ELR (cell line): ENCODE measurements around the gene COL23A1.

Experiments used
- DNase-seq: peaks from one replicate; pipeline ENCODE4 v3.0.0-alpha.2; 2015; ENCODE audit warnings: low read depth

COL23A1 gene

GRCh38 chr5:178434016-178434761 lies 156.0 kb downstream of the COL23A1 start:
- DNase-seq = no peak

DNA sequence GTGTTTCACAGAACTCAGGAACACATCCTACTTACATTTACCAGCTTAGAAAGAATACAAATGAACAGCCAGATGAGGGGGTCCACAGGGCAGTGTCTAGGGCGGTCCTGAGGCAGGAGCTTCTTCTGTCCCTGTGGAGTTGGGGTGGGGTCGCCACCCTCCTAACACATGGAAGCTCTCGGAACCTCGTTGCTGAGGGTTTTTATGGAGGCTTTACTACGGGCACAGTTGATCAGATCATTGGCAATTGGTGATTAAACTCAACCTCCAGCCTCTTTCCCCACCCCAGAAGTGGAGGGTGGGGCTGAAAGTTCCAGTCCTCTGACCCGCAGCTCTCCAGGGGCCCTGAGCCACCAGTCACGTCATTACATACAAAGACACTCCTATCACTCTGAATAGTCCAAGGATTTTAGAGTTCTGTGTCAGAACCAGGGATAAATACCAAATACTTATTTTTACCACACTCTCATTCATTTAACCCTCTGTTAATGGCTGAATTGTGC lies 156.9 kb downstream of the COL23A1 start:
- no peak for DNase-seq

GRCh38 chr5:178432421-178433272 lies 157.5 kb downstream of the COL23A1 start:
- DNase-seq = no peak

DNA sequence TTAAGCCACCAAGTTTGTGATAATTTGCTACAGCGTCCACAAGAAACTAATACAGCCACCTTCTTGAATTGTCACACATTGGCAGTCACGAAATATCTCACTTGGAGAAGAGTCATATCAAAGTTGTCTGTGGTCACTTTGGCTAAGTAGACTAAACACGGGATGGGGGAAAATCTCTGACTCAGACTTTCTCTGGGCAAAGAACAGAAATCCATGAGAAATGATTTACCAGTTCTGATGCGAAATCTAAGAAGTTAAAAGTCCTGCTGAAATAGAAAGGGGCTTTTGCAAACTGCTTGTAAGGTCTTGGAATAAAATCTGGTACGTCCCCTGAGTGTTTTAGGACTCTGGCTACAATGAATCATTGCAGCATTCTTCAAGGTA lies 158.4 kb downstream of the COL23A1 start:
- no peak for DNase-seq

DNA sequence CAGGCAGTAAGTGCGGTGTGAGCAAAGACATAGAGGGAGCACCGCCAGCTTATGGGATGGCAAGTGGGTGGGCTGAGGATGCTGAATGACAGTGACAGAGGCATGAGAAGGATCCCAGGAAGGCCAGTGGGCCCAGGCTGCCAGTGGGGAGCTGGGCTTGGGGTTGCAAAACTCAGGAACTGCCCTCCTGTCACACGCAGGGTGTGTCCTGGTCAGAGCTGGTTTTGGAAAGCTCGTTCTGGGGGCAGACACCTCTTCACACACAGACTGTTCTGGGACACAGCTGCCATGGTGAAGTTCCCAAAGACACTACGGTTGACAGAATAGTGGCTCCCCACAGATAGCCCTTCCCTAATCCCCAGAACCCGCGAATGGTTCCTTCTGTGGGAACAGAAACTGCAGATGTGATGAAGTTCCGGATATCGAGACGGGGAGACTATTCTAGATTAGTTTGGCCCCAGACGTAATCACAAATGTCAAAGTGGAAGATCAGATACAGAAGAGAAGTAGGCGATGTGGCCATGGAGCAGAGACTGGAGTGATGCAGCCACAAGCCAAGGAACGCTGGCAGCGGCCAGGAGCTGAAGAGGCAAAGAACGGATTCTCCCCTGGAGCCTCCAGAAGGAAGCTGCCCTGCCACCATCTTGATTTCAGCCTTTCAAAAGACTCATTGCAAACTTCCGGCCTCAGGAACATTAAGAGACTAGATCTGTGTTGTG lies 159.0 kb downstream of the COL23A1 start:
- no peak for DNase-seq

GRCh38 chr5:178430186-178431062 lies 159.8 kb downstream of the COL23A1 start:
- DNase-seq = no peak

- no peak for DNase-seq
Measured at GRCh38 chr5:178429491-178430185, 160.6 kb downstream of the COL23A1 start.

- no peak for DNase-seq
Measured at GRCh38 chr5:178429156-178429468, 161.1 kb downstream of the COL23A1 start.

DNA sequence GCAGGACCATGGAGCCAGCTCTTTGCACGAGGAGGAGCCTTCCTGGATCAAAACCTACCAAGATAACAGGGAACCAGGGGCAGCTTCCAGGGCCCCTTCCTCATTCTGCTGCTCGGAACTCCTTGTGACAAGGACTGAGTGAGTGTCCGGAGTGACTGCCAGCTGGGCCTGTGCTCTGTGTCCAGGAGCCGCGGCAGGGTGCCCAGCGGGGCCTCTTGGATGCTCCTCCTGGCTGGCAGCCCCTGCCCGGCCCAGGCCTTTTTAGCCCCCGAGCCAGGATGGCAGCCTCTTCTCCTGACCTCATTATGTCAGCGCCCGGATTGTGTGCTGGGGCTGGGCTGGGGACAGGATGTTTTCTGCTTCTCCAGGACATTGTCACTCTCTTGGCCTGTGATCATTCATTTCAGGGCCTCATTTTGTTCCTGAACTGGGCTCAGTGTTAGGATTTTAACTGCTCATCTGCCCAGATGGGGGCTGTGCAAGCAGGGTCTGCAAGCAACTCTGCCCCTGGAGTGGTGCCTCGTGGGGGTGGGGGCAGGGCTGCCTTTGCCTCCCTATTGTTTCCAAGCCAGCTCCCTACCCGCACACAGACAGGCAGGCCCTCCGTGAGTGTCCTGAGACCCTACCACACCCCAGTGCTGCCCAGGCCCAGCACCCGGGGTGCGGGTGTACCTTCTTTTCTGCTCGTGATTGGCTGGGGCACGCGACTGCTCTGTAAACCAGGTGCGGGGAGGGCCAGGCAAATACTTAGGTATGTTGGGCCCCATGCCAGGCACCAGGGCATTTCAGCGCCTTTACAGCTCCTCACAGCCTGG lies 161.6 kb downstream of the COL23A1 start:
- DNase-seq = no peak

DNA sequence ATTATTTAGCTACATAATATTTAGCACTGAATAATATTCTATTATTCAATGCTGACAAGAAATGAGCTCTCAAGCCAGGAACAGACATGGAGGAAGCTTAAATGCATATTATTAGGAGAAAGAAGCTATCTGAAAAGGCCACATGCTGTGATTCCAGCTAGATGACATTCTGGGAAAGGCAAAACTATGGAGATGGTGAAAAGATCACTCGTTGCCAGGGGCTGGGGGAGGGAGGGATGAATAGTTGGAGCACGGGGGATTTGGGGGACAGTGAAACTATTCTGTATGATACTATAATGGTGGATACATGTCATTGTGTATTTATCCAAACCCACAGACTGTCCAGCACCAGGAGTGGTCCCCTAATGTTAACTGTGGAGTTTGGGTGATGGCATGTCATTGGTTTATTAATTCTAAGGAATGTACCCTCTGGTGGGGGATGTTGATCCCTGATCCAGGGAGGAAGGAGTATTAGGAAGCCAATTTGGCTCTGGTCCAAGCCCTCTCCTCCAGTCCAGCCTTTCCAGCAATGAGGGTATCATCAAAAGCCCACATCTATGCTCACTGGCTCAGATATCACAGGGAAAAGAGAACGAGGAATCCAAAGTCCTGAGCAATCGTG lies 162.5 kb downstream of the COL23A1 start:
- no peak for DNase-seq

DNA sequence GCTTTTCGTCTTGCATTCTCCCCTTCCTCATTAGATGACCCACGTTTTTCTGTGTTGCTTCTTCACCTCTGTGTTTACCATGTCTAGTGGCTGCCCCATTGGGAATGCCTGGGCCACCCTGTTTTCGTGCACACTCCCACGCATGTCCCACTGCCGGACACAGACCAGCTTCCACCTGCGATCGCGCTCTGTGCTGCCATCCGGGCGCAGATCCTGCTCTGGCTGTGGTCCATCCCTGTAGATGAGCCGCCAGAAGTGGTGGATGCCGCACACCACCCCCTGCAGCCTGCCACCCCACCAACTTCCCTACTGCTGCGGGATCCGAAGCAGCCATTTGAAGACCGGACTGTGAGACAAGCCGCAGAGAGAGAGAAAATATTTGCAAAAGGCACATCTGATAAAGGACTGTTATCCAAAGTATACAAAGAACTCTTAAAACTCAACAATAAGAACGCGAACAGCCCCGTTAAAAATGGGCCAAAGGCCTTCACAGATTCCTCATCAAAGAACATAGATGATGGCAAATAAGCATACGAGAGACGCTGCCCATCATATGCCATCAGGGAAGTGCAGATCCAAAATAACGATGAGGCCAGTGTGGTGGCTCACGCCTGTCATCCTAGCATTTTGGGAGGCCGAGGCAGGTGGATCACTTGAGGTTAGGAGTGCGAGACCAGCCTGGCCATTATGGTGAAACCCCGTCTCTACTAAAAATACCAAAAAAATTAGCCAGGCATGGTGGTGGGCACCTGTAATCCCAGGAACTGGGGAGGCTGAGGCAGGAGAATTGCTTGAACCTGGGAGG lies 163.7 kb downstream of the COL23A1 start:
- DNase-seq = no peak

DNA sequence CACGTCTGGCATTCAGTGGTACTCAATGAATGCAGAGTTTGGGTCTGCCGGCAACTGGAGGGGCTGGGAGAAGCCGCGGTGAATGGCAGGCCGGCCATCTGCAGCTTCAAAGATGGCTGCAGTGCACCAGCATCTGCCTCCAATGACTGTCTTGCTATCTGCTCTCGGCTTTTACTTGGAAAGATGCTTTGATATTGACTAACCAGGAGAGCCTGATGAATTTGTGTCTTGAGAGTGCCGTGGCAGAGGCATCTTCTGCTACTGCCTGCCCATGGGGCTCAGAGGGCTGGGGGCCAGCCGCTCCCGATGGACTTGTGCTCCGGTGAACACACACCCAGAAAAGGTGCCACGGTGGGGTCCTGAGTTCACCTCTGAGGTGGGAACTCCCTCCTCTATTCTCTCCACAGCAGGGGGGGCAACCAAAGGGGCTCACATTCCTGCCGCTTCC lies 164.5 kb downstream of the COL23A1 start:
- DNase-seq = no peak

DNA sequence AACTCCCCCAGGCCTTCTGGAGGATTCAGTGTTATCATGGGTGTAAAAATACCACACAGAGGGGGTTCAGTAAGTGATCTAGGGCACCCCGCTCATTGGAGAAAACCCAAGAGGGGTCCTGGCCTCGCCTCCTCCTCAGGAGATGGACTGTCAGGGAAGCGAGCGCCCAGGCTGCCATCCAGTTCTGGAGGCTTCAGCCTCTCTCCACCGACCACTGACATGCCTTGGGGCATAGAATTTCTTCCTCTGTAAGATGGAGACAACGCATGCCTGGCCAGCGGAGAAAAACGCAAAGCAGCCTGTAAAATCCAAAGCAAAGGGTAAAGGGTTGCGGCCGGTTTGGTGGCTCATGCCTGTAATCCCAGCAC lies 165.4 kb downstream of the COL23A1 start:
- no peak for DNase-seq

DNA sequence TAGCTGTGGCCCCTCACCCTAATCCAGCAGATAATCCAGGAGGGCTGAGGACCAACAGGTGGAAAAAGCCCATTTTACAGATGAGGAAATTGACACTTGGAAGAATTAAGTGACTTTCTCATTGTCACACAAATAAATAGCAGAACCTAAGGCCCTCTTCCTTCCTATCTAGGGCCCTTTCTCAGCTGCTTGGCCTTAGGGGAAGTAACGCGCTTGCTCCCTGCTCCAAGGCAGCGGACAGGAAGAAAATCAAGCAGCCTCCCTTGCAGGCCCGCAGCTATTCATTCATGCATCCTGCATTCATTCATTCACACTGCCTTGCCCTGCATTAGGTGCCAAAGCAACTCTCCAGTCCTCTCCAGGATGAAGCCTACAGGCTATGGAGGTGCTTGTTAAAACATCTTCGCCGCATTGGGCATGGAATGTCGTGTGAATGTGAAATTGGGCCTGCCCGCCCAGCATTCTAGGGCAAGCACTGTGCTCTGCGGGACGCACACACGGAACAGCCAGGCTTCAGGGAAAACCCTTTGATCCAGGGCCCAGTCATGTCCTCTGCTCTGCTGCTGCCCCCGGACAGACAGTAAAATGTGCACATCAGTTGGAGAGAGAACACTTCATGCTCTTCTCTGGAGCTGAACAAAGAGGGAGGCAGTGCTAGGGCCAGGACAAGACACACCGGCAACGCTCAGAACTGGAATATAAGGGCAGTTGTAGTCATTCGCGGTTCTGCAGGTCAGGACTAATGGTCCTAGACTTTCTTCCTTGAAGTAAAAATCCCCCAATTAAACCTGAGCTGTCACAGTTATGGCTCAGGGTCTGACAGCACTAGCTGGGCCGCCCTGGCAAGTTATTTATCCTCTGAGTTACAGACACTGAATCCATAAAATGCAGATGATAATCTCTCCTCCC lies 166.0 kb downstream of the COL23A1 start:
- DNase-seq = no peak

- no peak for DNase-seq
Measured at GRCh38 chr5:178423431-178423830, 166.8 kb downstream of the COL23A1 start.

- DNase-seq = no peak
Measured at GRCh38 chr5:178422400-178422775, 167.8 kb downstream of the COL23A1 start.

GRCh38 chr5:178421699-178422399 lies 168.3 kb downstream of the COL23A1 start:
- DNase-seq = no peak
